Vagina (tissue), 2 donors: ENCODE data around the gene SLC5A2.
"Not testable (repeated sequence)": the region's sequence is repeated elsewhere in the genome, so short reads cannot be mapped to it uniquely, and the experiment has no call there.

Source experiments
- POLR2A ChIP-seq, 2 donors: fragments of 450-650 bp; IDR thresholded peaks; one replicate each; pipeline ENCODE4 v1.6.1; 2017; ENCODE audit warnings: antibody characterized with exemption in 2 of 2, mild to moderate bottlenecking in 2 of 2, moderate library complexity in 2 of 2
- POLR2AphosphoS5 ChIP-seq, 2 donors: sonication (generic); formaldehyde crosslinking; IDR thresholded peaks; one replicate each; pipeline ENCODE4 v1.9.0; 2017; ENCODE audit warnings: antibody characterized with exemption in 2 of 2, mild to moderate bottlenecking in 2 of 2, low read depth in 1 of 2; ENCODE audit not compliant: insufficient read depth in 1 of 2
- TF ChIP-seq, protein P1 (sequence below), 3 experiments: fragments of 450-650 bp in 2 of 3; fragments of 200-600 bp in 1 of 3; sonication (generic) in 1 of 3; IDR thresholded peaks; one replicate each; pipeline ENCODE4 v1.5.1; 2017 to 2019; ENCODE audit warnings: antibody characterized with exemption in 3 of 3, mild to moderate bottlenecking in 2 of 3, moderate library complexity in 2 of 3

DNA sequence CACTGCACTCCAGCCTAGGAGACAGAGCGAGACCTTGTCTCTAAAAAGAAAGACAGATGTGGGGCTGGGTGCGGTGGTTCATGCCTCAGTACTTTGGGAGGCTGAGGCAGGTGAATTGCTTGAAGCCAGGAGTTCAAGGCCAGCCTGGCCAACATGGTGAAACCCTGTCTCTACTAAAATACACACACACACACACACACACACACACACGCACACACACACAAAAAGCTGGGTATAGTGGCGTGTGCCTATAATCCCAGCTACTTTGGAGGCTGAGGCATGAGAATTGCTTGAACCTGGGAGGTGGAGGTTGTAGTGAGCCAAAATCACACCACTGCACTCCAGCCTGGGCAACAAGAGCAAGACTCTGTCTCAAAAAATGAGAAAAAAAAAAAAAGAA, 1.1 kb downstream of the SLC5A2 start:
- TF ChIP-seq, protein P1, sequence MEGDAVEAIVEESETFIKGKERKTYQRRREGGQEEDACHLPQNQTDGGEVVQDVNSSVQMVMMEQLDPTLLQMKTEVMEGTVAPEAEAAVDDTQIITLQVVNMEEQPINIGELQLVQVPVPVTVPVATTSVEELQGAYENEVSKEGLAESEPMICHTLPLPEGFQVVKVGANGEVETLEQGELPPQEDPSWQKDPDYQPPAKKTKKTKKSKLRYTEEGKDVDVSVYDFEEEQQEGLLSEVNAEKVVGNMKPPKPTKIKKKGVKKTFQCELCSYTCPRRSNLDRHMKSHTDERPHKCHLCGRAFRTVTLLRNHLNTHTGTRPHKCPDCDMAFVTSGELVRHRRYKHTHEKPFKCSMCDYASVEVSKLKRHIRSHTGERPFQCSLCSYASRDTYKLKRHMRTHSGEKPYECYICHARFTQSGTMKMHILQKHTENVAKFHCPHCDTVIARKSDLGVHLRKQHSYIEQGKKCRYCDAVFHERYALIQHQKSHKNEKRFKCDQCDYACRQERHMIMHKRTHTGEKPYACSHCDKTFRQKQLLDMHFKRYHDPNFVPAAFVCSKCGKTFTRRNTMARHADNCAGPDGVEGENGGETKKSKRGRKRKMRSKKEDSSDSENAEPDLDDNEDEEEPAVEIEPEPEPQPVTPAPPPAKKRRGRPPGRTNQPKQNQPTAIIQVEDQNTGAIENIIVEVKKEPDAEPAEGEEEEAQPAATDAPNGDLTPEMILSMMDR (IDR thresholded peaks at IDR 0.05): not testable (repeated sequence)
- TF ChIP-seq POLR2A (IDR thresholded peaks at IDR 0.05); POLR2AphosphoS5 (IDR thresholded peaks at IDR 0.05; ENCODE audit: insufficient read depth in 1 of 2, low read depth in 1 of 2): not testable (repeated sequence)
